Amniotic epithelial cell (primary cell): ENCODE data around the gene PXK.

Experiments used
- DNase-seq: peaks from one replicate; pipeline ENCODE4 v3.0.0-alpha.2; 2010; ENCODE audit warnings: low read depth

The PXK gene

GRCh38 chr3:58466899-58467563, 134.3 kb downstream of the PXK start:
- DNase-seq = no peak

GRCh38 chr3:58469096-58469495, 136.4 kb downstream of the PXK start:
- no peak for DNase-seq

- no peak for DNase-seq
Measured at GRCh38 chr3:58470363-58471024, 137.8 kb downstream of the PXK start.

- peak; percentile 92 for DNase-seq
Measured at GRCh38 chr3:58471025-58471887, 138.6 kb downstream of the PXK start.

DNA sequence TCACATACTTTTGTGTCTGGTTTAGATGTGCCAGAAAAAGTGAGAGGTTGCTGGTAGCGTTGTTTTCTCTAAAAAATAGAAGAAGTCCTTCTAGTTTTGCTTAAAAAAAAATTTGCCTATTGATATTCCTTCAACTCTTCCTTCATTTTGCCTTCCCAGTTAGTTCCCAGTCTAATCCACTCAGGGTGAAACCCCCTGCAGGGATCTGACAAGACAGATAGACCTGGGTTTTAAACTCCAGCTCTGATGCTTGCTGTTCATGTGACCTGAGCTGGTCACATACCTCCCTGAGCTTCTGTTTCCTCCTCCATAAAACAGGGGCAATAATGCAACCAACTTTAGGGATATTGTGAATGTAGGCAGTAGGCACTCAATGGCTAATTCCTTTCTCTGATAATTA, 140.6 kb downstream of the PXK start:
- no peak for DNase-seq

DNA sequence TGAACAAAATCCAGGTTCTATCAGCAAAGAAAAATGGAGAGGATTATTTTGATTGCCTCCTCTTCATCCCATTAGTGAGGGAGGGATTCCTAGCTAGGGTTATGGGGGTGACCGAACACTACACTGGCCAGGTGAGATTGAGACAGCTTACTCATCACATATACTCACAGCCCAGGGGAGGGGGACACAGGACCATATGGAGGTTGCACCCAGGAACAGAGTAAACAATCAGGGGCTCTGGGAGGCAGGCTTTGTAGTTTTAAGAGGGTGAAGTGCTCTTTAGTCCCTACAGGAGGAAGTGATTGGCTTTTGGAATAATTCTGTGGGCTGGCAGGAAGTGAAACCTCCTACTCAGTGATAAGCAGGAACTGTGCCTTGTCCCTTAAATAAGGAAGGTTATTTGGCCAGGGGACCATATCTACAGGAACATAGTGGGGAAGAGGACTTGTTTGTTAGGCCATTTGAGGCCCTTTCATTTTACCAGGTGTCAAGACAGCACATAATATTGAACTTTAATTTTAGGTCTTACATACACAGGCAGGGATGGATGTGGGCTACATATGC, 141.7 kb downstream of the PXK start:
- DNase-seq = no peak

DNA sequence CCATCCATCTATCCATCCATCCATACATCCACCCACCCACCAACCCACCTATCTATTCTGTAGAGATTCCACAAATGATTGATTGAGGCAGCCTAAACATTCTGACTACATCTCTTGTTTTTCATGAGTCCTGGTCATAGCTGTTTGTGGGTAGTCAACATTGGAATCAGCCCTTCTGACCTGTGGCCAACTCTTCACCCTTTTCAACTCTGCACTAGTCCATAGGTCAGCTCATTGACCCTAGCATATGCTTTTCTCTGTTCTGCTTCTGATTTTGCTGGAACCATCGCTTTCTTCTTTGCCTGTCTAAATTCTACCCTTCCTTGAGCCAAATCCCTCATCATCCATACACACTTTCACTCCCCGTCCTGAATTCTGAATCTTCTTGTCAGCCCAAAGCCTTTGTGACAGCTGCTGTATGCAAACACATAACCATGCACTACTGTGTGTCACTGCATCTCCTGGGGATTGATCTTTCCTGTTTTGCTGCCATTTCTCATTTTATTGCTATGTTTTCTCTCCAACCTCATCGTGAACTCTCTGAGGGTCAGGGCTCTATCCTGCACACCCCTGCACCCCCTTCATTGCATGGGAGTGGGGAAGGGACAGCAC, 142.4 kb downstream of the PXK start:
- DNase-seq = no peak
